Activated CD8-positive, alpha-beta T cell treated with anti-CD3 and anti-CD28 coated beads, Interleukin-2, amount 10 ng/mL, durations not matched to agents 7 days and 5 days (primary cell): ENCODE data around the gene REXO4. TPM values are rescaled to one million over a fixed set of nuclear protein-coding genes. Genes with fewer than 3 reads are reported as not detected.
A peak's percentile ranks its signal among the peaks of the same experiment; 100 is the strongest.

ENCODE experiments used
- ATAC-seq: fragments of 150-1000 bp; cut with Tn5 transposase; one replicate; pipeline ENCODE4 v1.10.0; 2021; ENCODE audit warnings: moderate library complexity
- CTCF ChIA-PET: fragments of 350-600 bp; sonication (Branson Sonifier 250); formaldehyde crosslinking; loops from one replicate; lab custom pipeline; 2021; ENCODE audit warnings: antibody characterized with exemption; lab: Charles Lee
- POLR2A ChIA-PET: fragments of 350-600 bp; sonication (Branson Sonifier 250); formaldehyde crosslinking; loops from one replicate; lab custom pipeline; 2021; ENCODE audit warnings: antibody characterized with exemption; lab: Charles Lee
- DNase-seq: peaks from one replicate; pipeline ENCODE4 v3.0.0-alpha.2; 2020
- H3K27ac Mint-ChIP-seq: one replicate; pipeline ENCODE4 v1.8.0; 2021; ENCODE audit warnings: mild to moderate bottlenecking, mixed read lengths
- H3K27me3 Mint-ChIP-seq: one replicate; pipeline ENCODE4 v1.8.0; 2021; ENCODE audit warnings: low read depth, mixed read lengths
- H3K36me3 Mint-ChIP-seq: one replicate; pipeline ENCODE4 v1.8.0; 2021; ENCODE audit warnings: low read depth, mixed read lengths
- H3K4me1 Mint-ChIP-seq: one replicate; pipeline ENCODE4 v1.8.0; 2021; ENCODE audit warnings: low read depth, mixed read lengths
- H3K4me3 Mint-ChIP-seq: one replicate; pipeline ENCODE4 v1.8.0; 2021; ENCODE audit warnings: mild to moderate bottlenecking, mixed read lengths
- H3K9me3 Mint-ChIP-seq: one replicate; pipeline ENCODE4 v1.8.0; 2022; ENCODE audit warnings: mixed read lengths; ENCODE audit not compliant: insufficient read depth
- total RNA-seq, 2 experiments: library from RNA; stranded (reverse); gene quantifications; one replicate each; pipeline ENCODE4 v1.2.3, GENCODE V29; 2021

The REXO4 gene
- total RNA-seq, 2 experiments from 2014 or later, result 23.6 to 25.7 TPM

- Mint-ChIP-seq H3K4me3 (no peak overlapping the region), H3K27ac (peak overlapping the region; percentile 82), H3K9me3 (no peaks in the 10 kb centered on the region), H3K4me1 (peaks cover 45% of the 10 kb centered on the region), H3K27me3 (no peaks in the 10 kb centered on the region), H3K36me3 (peaks cover 77% of the 10 kb centered on the region)
- DNase-seq, result no peak
- ChIA-PET POLR2A (interaction anchor here (0.5 to 8.7 kb wide), 4 partner anchors 8 to 29 kb away, joined by 4 to 160 read pairs (median 9); no protein-coding TSS in a partner anchor), CTCF (interaction anchor here (0.5 to 1.3 kb wide), 3 partner anchors 9 to 27 kb away, joined by 3 to 5 read pairs (median 3); no protein-coding TSS in a partner anchor)
- ATAC-seq, result no peak
Measured at GRCh38 chr9:133361507-133362092, 56.2 kb downstream of the REXO4 start.

DNA sequence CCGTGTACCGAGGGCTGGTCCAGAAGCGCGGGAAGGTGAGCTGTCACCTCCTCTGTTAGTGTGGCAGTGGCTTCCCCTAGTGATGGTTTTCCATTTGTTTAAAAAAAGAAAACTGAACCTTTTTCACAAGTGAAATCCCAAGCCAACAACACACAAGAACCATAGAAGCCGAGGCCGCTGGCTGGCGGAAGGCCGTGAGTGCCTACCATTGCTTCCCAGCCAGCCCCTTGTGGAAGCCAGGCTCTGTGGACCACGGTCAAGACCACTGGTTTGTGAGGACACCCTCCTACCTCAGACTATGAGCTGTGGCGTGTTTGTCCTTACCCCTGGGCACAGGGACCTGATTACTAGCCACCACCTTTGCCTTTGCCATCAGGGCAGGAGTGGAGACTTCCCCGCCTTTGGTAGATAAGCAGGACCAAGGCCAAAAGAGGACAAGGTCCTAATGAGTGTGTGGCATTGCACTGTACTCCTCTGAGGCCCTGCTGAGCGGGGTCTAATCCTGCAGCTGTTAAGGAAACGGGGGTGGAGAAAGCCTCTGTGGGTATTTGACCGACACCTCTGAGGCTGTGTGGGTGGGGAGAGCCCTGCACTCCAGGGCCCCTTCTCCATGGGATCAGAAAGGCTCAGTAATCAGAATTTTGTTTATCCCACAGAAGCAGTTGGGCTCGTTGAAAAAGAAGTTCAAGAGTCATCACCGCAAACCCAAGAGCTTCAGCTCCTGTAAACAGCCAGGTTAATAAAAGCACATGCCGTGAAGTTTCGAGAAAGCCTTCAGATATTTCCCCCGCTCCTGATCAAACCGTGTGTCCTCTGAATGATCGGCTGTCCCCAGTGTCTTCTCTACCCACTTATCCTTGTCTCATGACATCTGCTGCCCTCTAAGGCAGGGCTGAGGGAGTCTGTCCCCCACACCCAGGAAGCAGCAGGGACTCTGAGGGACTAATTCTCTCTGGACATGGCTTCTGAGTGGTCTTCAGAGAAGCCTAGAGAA lies 57.1 kb downstream of the REXO4 start:
- no peak overlapping the region for H3K4me3 Mint-ChIP-seq
- ChIA-PET POLR2A (interaction anchor here (1.7 to 8.7 kb wide), 2 partner anchors 9 to 14 kb away, joined by 4 to 160 read pairs; no protein-coding TSS in a partner anchor), CTCF (interaction anchor here (1.2 to 1.6 kb wide), 3 partner anchors 10 to 126 kb away, joined by 4 to 16 read pairs (median 4); no protein-coding TSS in a partner anchor)
- peak overlapping the region; percentile 82 for H3K27ac Mint-ChIP-seq
- H3K36me3 Mint-ChIP-seq, result peaks cover 68% of the 10 kb centered on the region
- DNase-seq (no peak), ATAC-seq (no peak)
- H3K9me3 Mint-ChIP-seq, result no peaks in the 10 kb centered on the region
- H3K27me3 Mint-ChIP-seq, result no peaks in the 10 kb centered on the region
- H3K4me1 Mint-ChIP-seq, result peaks cover 40% of the 10 kb centered on the region

- H3K4me3 Mint-ChIP-seq, result peak overlapping the region; percentile 22
- H3K9me3 Mint-ChIP-seq, result no peaks in the 10 kb centered on the region
- peaks cover 58% of the 10 kb centered on the region for H3K36me3 Mint-ChIP-seq
- no peaks in the 10 kb centered on the region for H3K27me3 Mint-ChIP-seq
- ChIA-PET POLR2A (interaction anchor here (0.6 to 8.7 kb wide), 5 partner anchors 10 to 244 kb away, joined by 3 to 160 read pairs (median 4); partner anchors contain the start of genes MED22 and RPL7A), CTCF (interaction anchor here (1.0 to 5.3 kb wide), 5 partner anchors 11 to 127 kb away, joined by 4 to 54 read pairs (median 4); partner anchors contain the start of genes MED22 and RPL7A)
- peak overlapping the region; percentile 9 for H3K27ac Mint-ChIP-seq
- peaks cover 40% of the 10 kb centered on the region for H3K4me1 Mint-ChIP-seq
- DNase-seq (peak; percentile 43), ATAC-seq (no peak)
Measured at GRCh38 chr9:133359399-133360175, 58.2 kb downstream of the REXO4 start.

DNA sequence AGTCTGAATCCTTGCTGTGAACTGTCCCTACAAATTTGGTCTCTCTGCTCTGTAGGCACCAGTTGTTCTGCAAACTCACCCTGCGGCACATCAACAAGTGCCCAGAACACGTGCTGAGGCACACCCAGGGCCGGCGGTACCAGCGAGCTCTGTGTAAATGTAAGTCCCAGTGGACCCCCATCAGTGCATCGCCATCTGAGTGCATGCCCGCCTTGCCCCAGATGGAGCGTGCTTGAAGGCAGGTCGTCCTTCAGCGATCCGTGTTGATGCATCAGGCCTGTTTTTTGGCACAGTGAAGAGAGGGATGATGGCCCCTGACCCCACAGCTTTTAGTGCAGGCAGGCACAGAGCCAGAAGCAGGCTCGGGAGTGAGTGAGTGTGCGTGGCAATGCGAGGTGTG lies 60.2 kb downstream of the REXO4 start:
- CTCF ChIA-PET, result interaction anchor here (0.9 to 5.3 kb wide), 2 partner anchors 9 to 15 kb away, joined by 3 to 54 read pairs; no protein-coding TSS in a partner anchor
- H3K4me1 Mint-ChIP-seq, result peaks cover 52% of the 10 kb centered on the region
- H3K9me3 Mint-ChIP-seq, result no peaks in the 10 kb centered on the region
- no peak for ATAC-seq
- no peaks in the 10 kb centered on the region for H3K27me3 Mint-ChIP-seq
- POLR2A ChIA-PET, result interaction anchor here (0.8 to 8.7 kb wide), 3 partner anchors 10 to 58 kb away, joined by 4 to 160 read pairs (median 23); partner anchors contain the start of genes MED22 and RPL7A
- H3K27ac Mint-ChIP-seq, result peak overlapping the region; percentile 62
- peak overlapping the region; percentile 78 for H3K4me3 Mint-ChIP-seq
- DNase-seq, result no peak
- H3K36me3 Mint-ChIP-seq, result peaks cover 47% of the 10 kb centered on the region

DNA sequence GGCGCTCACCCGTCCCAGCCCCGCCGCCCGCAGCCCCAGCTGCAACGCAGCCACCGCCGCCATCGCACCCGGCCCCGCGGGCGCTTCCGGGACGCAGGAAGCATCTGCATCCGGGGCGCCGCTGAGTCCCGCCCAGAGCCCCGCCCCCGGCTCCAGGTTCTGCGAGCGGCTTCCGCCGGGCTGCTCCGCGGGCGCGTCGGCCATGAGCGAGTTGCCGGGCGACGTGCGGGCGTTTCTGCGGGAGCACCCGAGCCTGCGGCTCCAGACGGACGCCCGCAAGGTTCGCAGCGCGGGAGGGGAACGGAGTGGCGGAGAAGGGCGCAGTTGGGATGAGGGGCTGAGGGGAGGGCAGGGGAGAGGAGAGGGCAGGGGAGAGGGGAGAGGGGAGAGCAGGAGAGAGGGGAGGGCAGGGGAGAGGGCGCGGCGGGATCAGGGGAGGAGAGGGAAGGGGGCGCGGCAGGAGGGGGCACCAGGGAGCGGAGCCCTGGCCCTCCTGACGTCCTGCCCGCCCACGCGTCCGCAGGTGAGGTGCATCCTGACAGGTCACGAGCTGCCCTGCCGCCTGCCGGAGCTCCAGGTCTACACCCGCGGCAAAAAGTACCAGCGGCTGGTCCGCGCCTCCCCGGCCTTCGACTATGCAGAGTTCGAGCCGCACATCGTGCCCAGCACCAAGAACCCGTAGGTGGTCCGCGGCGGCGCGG lies 61.3 kb downstream of the REXO4 start, which contains the start of the genes SURF1 and SURF2:
SURF1 (minus strand) TSS at position 97 of the 701 bp plus-strand sequence; CDS start at position 63, 34 bp downstream.
SURF2 (plus strand) TSS at position 160 of the 701 bp plus-strand sequence; CDS start at position 203, 43 bp downstream.
- CTCF ChIA-PET, result interaction anchor here (0.7 to 5.3 kb wide), 9 partner anchors 10 to 176 kb away, joined by 3 to 54 read pairs (median 4); partner anchors contain the start of gene STKLD1
- Mint-ChIP-seq H3K9me3 (no peaks in the 10 kb centered on the region), H3K4me3 (peak within 1 kb of the TSS; percentile 86), H3K4me1 (peaks cover 56% of the 10 kb centered on the region), H3K36me3 (peaks cover 44% of the 10 kb centered on the region), H3K27ac (peak within 1 kb of the TSS; percentile 90), H3K27me3 (no peaks in the 10 kb centered on the region)
- peak; percentile 94 for DNase-seq
- POLR2A ChIA-PET, result interaction anchor here (0.8 to 8.7 kb wide), 7 partner anchors 9 to 123 kb away, joined by 3 to 160 read pairs (median 6); partner anchors contain the start of genes MED22, RPL7A, SLC2A6 and STKLD1
- ATAC-seq, result peak; percentile 89

Other genes starting within 250 kb of the REXO4 start
- gene OBP2B, start 208.8 kb downstream of the REXO4 start, total RNA-seq, result not detected
- not detected for gene ABO, start 142.8 kb downstream of the REXO4 start, total RNA-seq
- 10 to 100 TPM; 20.1 to 21.4 TPM for gene SURF6, start 81.8 kb downstream of the REXO4 start, total RNA-seq
- gene MED22, start 69.9 kb downstream of the REXO4 start, total RNA-seq, result 10 to 100 TPM; 29.1 to 29.6 TPM
- gene RPL7A, start 69.8 kb downstream of the REXO4 start, total RNA-seq, result 1,000 to 10,000 TPM; 1,894 to 1,933 TPM
- 10 to 100 TPM; 37.4 to 39.1 TPM for gene SURF1, start 61.5 kb downstream of the REXO4 start, total RNA-seq
- 10 to 100 TPM; 18.4 to 20.7 TPM for gene SURF2, start 61.5 kb downstream of the REXO4 start, total RNA-seq
- gene SURF4, start 42.0 kb downstream of the REXO4 start, total RNA-seq, result 100 to 1,000 TPM; 175 to 176 TPM
- gene STKLD1, start 41.6 kb downstream of the REXO4 start, total RNA-seq, result under 1 TPM; 0.71 to 0.76 TPM
- gene ADAMTS13, start 4.4 kb upstream of the REXO4 start, total RNA-seq, result 1 to 10 TPM; 1.4 to 2.5 TPM
- gene CACFD1, start 42.0 kb upstream of the REXO4 start, total RNA-seq, result 1 to 10 TPM; 1.3 to 2.4 TPM
- 10 to 100 TPM; 14.1 to 17.0 TPM for gene SLC2A6, start 61.1 kb upstream of the REXO4 start, total RNA-seq
- not detected for gene MYMK, start 106.9 kb upstream of the REXO4 start, total RNA-seq
- not detected for gene ADAMTSL2, start 116.7 kb upstream of the REXO4 start, total RNA-seq
- not detected for gene FAM163B, start 191.4 kb upstream of the REXO4 start, total RNA-seq
- not detected for gene DBH, start 218.4 kb upstream of the REXO4 start, total RNA-seq